GM20000 (cell line): Measurements from ENCODE around the gene NDUFA7.

Source experiments
- DNase-seq: peaks from one replicate; pipeline ENCODE4 v3.0.0; 2012; ENCODE audit warnings: low spot score
- TF ChIP-seq, protein P1 (sequence below): IDR thresholded peaks from 2 replicates; pipeline ENCODE4 v1.5.1; 2012; ENCODE audit warnings: mild to moderate bottlenecking, control low read depth; ENCODE audit errors: extremely low read depth, missing control alignments

NDUFA7 gene

GRCh38 chr19:8331263-8331845 is 10.2 kb upstream of the NDUFA7 start:
- TF ChIP-seq, protein P1, sequence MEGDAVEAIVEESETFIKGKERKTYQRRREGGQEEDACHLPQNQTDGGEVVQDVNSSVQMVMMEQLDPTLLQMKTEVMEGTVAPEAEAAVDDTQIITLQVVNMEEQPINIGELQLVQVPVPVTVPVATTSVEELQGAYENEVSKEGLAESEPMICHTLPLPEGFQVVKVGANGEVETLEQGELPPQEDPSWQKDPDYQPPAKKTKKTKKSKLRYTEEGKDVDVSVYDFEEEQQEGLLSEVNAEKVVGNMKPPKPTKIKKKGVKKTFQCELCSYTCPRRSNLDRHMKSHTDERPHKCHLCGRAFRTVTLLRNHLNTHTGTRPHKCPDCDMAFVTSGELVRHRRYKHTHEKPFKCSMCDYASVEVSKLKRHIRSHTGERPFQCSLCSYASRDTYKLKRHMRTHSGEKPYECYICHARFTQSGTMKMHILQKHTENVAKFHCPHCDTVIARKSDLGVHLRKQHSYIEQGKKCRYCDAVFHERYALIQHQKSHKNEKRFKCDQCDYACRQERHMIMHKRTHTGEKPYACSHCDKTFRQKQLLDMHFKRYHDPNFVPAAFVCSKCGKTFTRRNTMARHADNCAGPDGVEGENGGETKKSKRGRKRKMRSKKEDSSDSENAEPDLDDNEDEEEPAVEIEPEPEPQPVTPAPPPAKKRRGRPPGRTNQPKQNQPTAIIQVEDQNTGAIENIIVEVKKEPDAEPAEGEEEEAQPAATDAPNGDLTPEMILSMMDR: no peak
- no peak for DNase-seq

- TF ChIP-seq, protein P1: no peak
- no peak for DNase-seq
Measured at GRCh38 chr19:8329996-8330395, 8.8 kb upstream of the NDUFA7 start.

- TF ChIP-seq, protein P1: no peak
Measured at GRCh38 chr19:8325454-8325853, 4.3 kb upstream of the NDUFA7 start.

GRCh38 chr19:8324186-8325050 is 3.2 kb upstream of the NDUFA7 start:
- TF ChIP-seq, protein P1: no peak
- no peak for DNase-seq

More at GRCh38 chr19:8325454-8325853, 4.3 kb upstream of the NDUFA7 start:
- DNase-seq: no peak

DNA sequence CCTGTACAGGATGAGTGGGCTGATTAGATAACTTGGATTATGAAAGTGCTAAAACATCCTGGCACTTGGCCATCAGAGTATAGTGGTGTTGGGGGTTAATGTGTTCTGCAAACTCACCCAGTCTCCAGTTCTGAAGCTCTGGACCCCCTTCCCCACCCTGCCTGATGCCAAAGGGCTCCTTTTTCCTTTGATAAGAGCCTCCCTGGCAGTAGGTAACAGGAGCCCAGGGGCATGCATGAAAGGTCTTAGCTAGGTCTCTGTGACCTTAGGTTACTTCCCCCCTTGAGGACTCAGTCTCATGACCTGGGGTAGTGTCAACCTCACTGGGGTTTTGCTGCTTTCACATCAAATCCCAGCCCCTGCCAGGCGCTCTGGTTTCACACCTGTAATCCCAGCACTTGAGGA is 2.6 kb upstream of the NDUFA7 start:
- DNase-seq: no peak

GRCh38 chr19:8322638-8322997 is 1.4 kb upstream of the NDUFA7 start:
- no peak for DNase-seq
- TF ChIP-seq, protein P1: no peak

More for the DNA sequence above, 2.6 kb upstream of the NDUFA7 start:
- TF ChIP-seq, protein P1: no peak

GRCh38 chr19:8321986-8322637 is 937 bp upstream of the NDUFA7 start:
- TF ChIP-seq, protein P1: no peak
- no peak for DNase-seq
